Neural crest cell (in vitro differentiated cells): ENCODE data around the gene TSHZ2. TPM values are rescaled to one million over a fixed set of nuclear protein-coding genes. Genes with fewer than 3 reads are reported as not detected.

Experiments
- DNase-seq: peaks from one replicate; pipeline ENCODE4 v3.0.0; 2021; ENCODE audit warnings: low read depth, mixed read lengths, low spot score
- H3K27ac Mint-ChIP-seq: one replicate; pipeline ENCODE4 v1.8.0; 2021; ENCODE audit warnings: mild to moderate bottlenecking, mixed read lengths; ENCODE audit not compliant: unreplicated experiment
- H3K27me3 Mint-ChIP-seq: 2 replicates; pipeline ENCODE4 v1.8.0; 2021; ENCODE audit warnings: low read depth, mild to moderate bottlenecking, mixed read lengths
- H3K36me3 Mint-ChIP-seq: 2 replicates; pipeline ENCODE4 v1.8.0; 2021; ENCODE audit warnings: low read depth, mild to moderate bottlenecking, mixed read lengths
- H3K4me1 Mint-ChIP-seq: 2 replicates; pipeline ENCODE4 v1.8.0; 2021; ENCODE audit warnings: mixed read lengths
- H3K4me3 Mint-ChIP-seq: one replicate; pipeline ENCODE4 v1.8.0; 2021; ENCODE audit warnings: mild to moderate bottlenecking, mixed read lengths
- H3K9me3 Mint-ChIP-seq: 2 replicates; pipeline ENCODE4 v1.8.0; 2021; ENCODE audit warnings: mixed read lengths
- CTCF ChIP-seq: fragments of 200-600 bp; sonication (generic); conservative IDR thresholded peaks from 2 replicates; pipeline ENCODE4 v1.5.0; 2021; ENCODE audit warnings: antibody characterized with exemption, mild to moderate bottlenecking
- total RNA-seq: library from RNA; stranded (reverse); gene quantifications from 2 replicates; pipeline ENCODE4 v1.2.1, GENCODE V29; 2021

The TSHZ2 gene
- total RNA-seq, 1 donor from 2014 or later = 6.4 TPM

- no peak for DNase-seq
- Mint-ChIP-seq H3K4me3 (no peak overlapping the region), H3K36me3 (peaks cover 43% of the 10 kb centered on the region), H3K4me1 (peaks cover 11% of the 10 kb centered on the region), H3K27me3 (no peaks in the 10 kb centered on the region), H3K9me3 (peaks cover 27% of the 10 kb centered on the region), H3K27ac (no peak overlapping the region)
- no peak for TF ChIP-seq CTCF
Observed at GRCh38 chr20:53445932-53446331, 473.8 kb downstream of the TSHZ2 start.

GRCh38 chr20:53447316-53447715 lies 475.2 kb downstream of the TSHZ2 start:
- Mint-ChIP-seq H3K4me1 (peaks cover 11% of the 10 kb centered on the region), H3K9me3 (peaks cover 33% of the 10 kb centered on the region), H3K36me3 (peaks cover 52% of the 10 kb centered on the region), H3K4me3 (no peak overlapping the region), H3K27ac (no peak overlapping the region), H3K27me3 (no peaks in the 10 kb centered on the region)
- no peak for DNase-seq
- TF ChIP-seq CTCF = no peak

DNA sequence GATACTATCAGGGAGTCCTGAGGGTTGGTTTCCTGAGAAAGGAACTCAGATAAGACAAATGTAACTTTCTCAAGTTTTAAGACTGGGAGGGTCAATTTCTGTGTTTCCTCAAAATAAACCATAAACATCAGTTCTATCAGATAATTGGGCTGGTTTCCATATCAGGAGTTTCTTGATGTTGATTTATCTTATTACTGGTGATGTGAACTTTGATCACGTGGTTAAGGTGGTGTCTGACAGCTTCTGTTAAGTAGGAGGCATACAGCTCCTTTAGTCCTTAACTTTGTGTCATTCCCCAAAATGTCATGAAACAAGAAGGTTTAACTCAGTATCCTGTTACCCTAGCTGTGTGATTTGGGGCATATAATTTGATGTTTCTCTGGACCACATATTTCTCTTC lies 476.3 kb downstream of the TSHZ2 start:
- no peak for TF ChIP-seq CTCF
- H3K27me3 Mint-ChIP-seq = no peaks in the 10 kb centered on the region
- H3K27ac Mint-ChIP-seq = no peak overlapping the region
- peaks cover 37% of the 10 kb centered on the region for H3K9me3 Mint-ChIP-seq
- peaks cover 60% of the 10 kb centered on the region for H3K36me3 Mint-ChIP-seq
- H3K4me1 Mint-ChIP-seq = peaks cover 11% of the 10 kb centered on the region
- DNase-seq = no peak
- H3K4me3 Mint-ChIP-seq = no peak overlapping the region

- Mint-ChIP-seq H3K27me3 (no peaks in the 10 kb centered on the region), H3K4me1 (peaks cover 11% of the 10 kb centered on the region), H3K36me3 (peaks cover 62% of the 10 kb centered on the region), H3K27ac (no peak overlapping the region), H3K9me3 (peaks cover 38% of the 10 kb centered on the region), H3K4me3 (no peak overlapping the region)
- TF ChIP-seq CTCF = no peak
- no peak for DNase-seq
Observed at GRCh38 chr20:53448875-53449274, 476.7 kb downstream of the TSHZ2 start.

DNA sequence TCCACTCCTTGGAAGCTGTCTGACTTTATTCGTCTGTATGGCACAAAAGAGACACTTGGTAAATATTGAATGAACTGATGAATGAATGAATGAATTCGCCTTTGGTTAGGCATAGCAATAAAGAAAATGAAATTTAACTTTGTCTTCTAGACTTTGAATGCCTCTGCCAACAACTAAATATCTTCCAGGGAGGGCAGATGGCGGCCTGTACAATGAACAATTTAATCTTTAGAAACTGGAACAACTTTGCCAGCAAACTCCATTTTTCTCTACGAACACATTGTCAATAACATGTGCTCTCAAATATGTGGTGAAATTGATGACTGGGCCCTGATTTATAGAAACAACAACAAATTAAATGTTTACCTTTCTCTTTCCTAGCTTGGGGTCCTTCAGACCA lies 480.9 kb downstream of the TSHZ2 start:
- no peaks in the 10 kb centered on the region for H3K4me1 Mint-ChIP-seq
- peaks cover 52% of the 10 kb centered on the region for H3K36me3 Mint-ChIP-seq
- no peak overlapping the region for H3K27ac Mint-ChIP-seq
- H3K4me3 Mint-ChIP-seq = no peak overlapping the region
- H3K27me3 Mint-ChIP-seq = no peaks in the 10 kb centered on the region
- TF ChIP-seq CTCF = no peak
- no peak for DNase-seq
- peaks cover 31% of the 10 kb centered on the region for H3K9me3 Mint-ChIP-seq
